HG02840 (cell line): Measurements from ENCODE around the gene MIDN.
"Not testable (repeated sequence)": the region's sequence is repeated elsewhere in the genome, so short reads cannot be mapped to it uniquely, and the experiment has no call there.

Experiments
- ATAC-seq: cut with Tn5 transposase; IDR thresholded peaks from one replicate; pipeline ENCODE4 v1.9.1; 2021; ENCODE audit warnings: mild to moderate bottlenecking, moderate library complexity, moderate number of reproducible peaks; ENCODE audit not compliant: unreplicated experiment, low FRiP score

The MIDN gene

GRCh38 chr19:1248139-1248785 is at the start of gene MIDN:
Gene MIDN (plus strand): TSS chr19:1248583. CDS start chr19:1250297, 1,714 bp downstream.
- ATAC-seq: peak; percentile 12

GRCh38 chr19:1199531-1199930 is 48.9 kb upstream of the MIDN start:
- no peak for ATAC-seq

- not testable (repeated sequence) for ATAC-seq
Observed at GRCh38 chr19:1200614-1201013, 47.8 kb upstream of the MIDN start.

GRCh38 chr19:1205114-1206099 is 43.0 kb upstream of the MIDN start, which contains the start of gene STK11:
Gene STK11 (plus strand): TSS chr19:1205778. CDS start chr19:1206914, 1,136 bp downstream.
- ATAC-seq: peak; percentile 77

GRCh38 chr19:1206150-1206863 is 42.1 kb upstream of the MIDN start:
- ATAC-seq: no peak

- no peak for ATAC-seq
Observed at GRCh38 chr19:1206864-1207450, 41.4 kb upstream of the MIDN start.

- ATAC-seq: not testable (repeated sequence)
Observed at GRCh38 chr19:1208830-1209229, 39.6 kb upstream of the MIDN start.

- no peak for ATAC-seq
Observed at GRCh38 chr19:1210227-1210538, 38.2 kb upstream of the MIDN start.

GRCh38 chr19:1211494-1212234 is 36.7 kb upstream of the MIDN start:
- ATAC-seq: no peak

GRCh38 chr19:1213391-1214286 is 34.7 kb upstream of the MIDN start:
- no peak for ATAC-seq

- ATAC-seq: no peak
Observed at GRCh38 chr19:1214299-1214861, 34.0 kb upstream of the MIDN start.

- ATAC-seq: no peak
Observed at GRCh38 chr19:1214862-1215731, 33.3 kb upstream of the MIDN start.

GRCh38 chr19:1216756-1217155 is 31.6 kb upstream of the MIDN start:
- no peak for ATAC-seq

- ATAC-seq: no peak
Observed at GRCh38 chr19:1217366-1217765, 31.0 kb upstream of the MIDN start.

- ATAC-seq: no peak
Observed at GRCh38 chr19:1218751-1219567, 29.4 kb upstream of the MIDN start.

GRCh38 chr19:1219786-1220476 is 28.5 kb upstream of the MIDN start:
- no peak for ATAC-seq
